ENCODE data around the gene ESRRB. TPM values are rescaled to one million over a fixed set of nuclear protein-coding genes. Genes with fewer than 3 reads are reported as not detected.

Gene ESRRB
- total RNA-seq, 1 experiment from 2014 or later: not detected

DNA sequence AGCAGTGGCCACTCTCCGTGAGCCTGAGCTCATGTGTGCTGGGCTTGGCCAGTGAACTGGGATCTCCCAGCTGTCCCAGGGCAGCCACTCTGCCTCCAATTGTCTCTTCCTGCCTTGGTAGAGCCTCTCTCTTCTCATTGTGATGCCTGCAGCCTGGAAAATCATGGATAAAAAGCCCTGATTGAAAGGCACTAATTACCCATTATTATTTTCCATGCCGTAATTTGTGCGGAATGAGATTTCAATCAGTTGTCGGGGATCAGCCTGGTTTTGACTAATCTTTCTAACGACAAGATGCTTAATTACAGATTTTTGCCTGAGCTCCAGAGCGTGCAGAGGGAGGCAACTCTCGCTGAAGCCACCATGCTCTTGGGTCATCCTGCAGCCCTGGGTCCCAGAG, 52.7 kb downstream of the ESRRB start:
- no peaks in the 10 kb centered on the region for H3K79me2 ChIP-seq (ENCODE audit: low read depth)
- no peaks in the 10 kb centered on the region for H3F3A ChIP-seq (ENCODE audit: insufficient read depth, low read depth)
- no TSS peak for BruUV-seq (replicated peaks)
- H4K20me1 ChIP-seq (ENCODE audit: insufficient read depth): no peaks in the 10 kb centered on the region
- ChIA-PET CTCF (no interaction called here), POLR2A (ENCODE audit: unreplicated experiment) (no interaction called here)
- no peak overlapping the region for H2AFZ ChIP-seq
- peaks cover 97% of the 10 kb centered on the region for H3K27me3 ChIP-seq (ENCODE audit: insufficient read depth, low read depth)
- H3K4me1 ChIP-seq (replicated peaks; ENCODE audit: insufficient read depth): no peaks in the 10 kb centered on the region
- no peak overlapping the region for H3K4me3 ChIP-seq
- H3K36me3 ChIP-seq (ENCODE audit: low read depth): no peaks in the 10 kb centered on the region
- no peak overlapping the region for H3K4me2 ChIP-seq
- intact Hi-C loops (cut with micrococcal nuclease; ENCODE audit: unreplicated experiment): no loop called here
- TF ChIP-seq, protein P1, sequence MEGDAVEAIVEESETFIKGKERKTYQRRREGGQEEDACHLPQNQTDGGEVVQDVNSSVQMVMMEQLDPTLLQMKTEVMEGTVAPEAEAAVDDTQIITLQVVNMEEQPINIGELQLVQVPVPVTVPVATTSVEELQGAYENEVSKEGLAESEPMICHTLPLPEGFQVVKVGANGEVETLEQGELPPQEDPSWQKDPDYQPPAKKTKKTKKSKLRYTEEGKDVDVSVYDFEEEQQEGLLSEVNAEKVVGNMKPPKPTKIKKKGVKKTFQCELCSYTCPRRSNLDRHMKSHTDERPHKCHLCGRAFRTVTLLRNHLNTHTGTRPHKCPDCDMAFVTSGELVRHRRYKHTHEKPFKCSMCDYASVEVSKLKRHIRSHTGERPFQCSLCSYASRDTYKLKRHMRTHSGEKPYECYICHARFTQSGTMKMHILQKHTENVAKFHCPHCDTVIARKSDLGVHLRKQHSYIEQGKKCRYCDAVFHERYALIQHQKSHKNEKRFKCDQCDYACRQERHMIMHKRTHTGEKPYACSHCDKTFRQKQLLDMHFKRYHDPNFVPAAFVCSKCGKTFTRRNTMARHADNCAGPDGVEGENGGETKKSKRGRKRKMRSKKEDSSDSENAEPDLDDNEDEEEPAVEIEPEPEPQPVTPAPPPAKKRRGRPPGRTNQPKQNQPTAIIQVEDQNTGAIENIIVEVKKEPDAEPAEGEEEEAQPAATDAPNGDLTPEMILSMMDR (conservative IDR thresholded peaks at IDR 0.05): no peak
- no peak for TF ChIP-seq EZH2 (IDR thresholded peaks at IDR 0.05; ENCODE audit: low read depth)
- no peak for DNase-seq
- no peaks in the 10 kb centered on the region for H3K9me2 ChIP-seq (ENCODE audit: insufficient read depth)
- H3K9me3 ChIP-seq (ENCODE audit: insufficient read depth, low read depth): no peaks in the 10 kb centered on the region
- H3K27ac ChIP-seq: no peak overlapping the region

DNA sequence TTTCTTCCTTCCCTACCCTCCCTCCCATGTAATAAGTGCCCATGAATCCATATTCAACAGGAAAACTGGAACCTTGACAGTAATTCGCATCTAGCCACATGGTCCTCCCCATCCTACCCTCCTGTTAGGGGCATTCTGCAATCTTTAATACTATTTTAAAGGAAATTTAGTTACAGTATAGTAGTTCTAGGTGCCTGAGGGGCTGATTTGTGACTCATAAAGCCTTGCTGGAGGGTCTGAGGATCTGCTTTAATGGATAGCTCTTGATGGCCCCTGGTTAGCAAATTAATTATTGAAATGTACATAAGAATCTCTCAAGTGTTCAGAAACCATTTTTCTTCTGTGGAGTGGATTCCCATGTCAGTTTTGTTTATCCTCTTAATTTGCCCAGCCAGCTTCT, 54.1 kb downstream of the ESRRB start:
- BruUV-seq (replicated peaks): no TSS peak
- no peaks in the 10 kb centered on the region for H3K36me3 ChIP-seq (ENCODE audit: low read depth)
- no peaks in the 10 kb centered on the region for H4K20me1 ChIP-seq (ENCODE audit: insufficient read depth)
- no peaks in the 10 kb centered on the region for H3K9me2 ChIP-seq (ENCODE audit: insufficient read depth)
- no peaks in the 10 kb centered on the region for H3K79me2 ChIP-seq (ENCODE audit: low read depth)
- no peak overlapping the region for H3K4me2 ChIP-seq
- POLR2A ChIA-PET (ENCODE audit: unreplicated experiment): no interaction called here
- intact Hi-C loops (cut with micrococcal nuclease; ENCODE audit: unreplicated experiment): no loop called here
- no peak overlapping the region for H3K4me3 ChIP-seq
- H3F3A ChIP-seq (ENCODE audit: insufficient read depth, low read depth): no peaks in the 10 kb centered on the region
- H3K27ac ChIP-seq: no peak overlapping the region
- no peak for TF ChIP-seq EZH2 (IDR thresholded peaks at IDR 0.05; ENCODE audit: low read depth)
- TF ChIP-seq, protein P1 (conservative IDR thresholded peaks at IDR 0.05): no peak
- CTCF ChIA-PET: no interaction called here
- no peak overlapping the region for H2AFZ ChIP-seq
- no peak for DNase-seq
- H3K4me1 ChIP-seq (replicated peaks; ENCODE audit: insufficient read depth): no peaks in the 10 kb centered on the region
- peaks cover 97% of the 10 kb centered on the region for H3K27me3 ChIP-seq (ENCODE audit: insufficient read depth, low read depth)
- no peaks in the 10 kb centered on the region for H3K9me3 ChIP-seq (ENCODE audit: insufficient read depth, low read depth)

DNA sequence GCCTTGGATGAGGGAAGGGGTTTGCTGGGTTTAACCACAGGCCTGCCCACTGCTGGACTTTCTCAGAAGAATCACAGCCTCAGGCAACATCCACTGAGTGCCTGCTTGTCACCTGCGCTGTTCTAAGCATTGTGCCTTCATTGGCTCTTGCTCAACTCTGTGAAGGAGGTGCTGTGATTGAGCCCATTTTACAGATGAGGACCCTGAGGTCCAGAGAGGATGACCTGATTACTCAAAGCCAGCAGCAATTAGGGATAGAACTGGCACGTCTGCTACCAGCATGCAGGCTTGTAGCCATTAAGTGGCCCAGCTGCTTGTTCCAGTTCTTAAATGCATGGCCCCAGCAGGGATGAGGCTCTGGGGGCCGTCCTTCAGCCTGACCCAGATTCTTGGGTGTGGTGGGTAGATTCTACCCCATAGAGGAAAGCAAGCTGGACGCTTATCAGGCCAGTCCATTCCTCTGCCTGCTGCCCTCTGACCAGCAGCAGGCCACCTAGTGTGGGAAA, 54.6 kb downstream of the ESRRB start:
- H3K27ac ChIP-seq: no peak overlapping the region
- H3F3A ChIP-seq (ENCODE audit: insufficient read depth, low read depth): no peaks in the 10 kb centered on the region
- intact Hi-C loops (cut with micrococcal nuclease; ENCODE audit: unreplicated experiment): no loop called here
- peaks cover 97% of the 10 kb centered on the region for H3K27me3 ChIP-seq (ENCODE audit: insufficient read depth, low read depth)
- H2AFZ ChIP-seq: no peak overlapping the region
- H3K4me3 ChIP-seq: no peak overlapping the region
- no peaks in the 10 kb centered on the region for H3K36me3 ChIP-seq (ENCODE audit: low read depth)
- ChIA-PET CTCF (no interaction called here), POLR2A (ENCODE audit: unreplicated experiment) (no interaction called here)
- no TSS peak for BruUV-seq (replicated peaks)
- TF ChIP-seq, protein P1 (conservative IDR thresholded peaks at IDR 0.05): no peak
- no peak for TF ChIP-seq EZH2 (IDR thresholded peaks at IDR 0.05; ENCODE audit: low read depth)
- no peaks in the 10 kb centered on the region for H3K9me3 ChIP-seq (ENCODE audit: insufficient read depth, low read depth)
- H3K9me2 ChIP-seq (ENCODE audit: insufficient read depth): no peaks in the 10 kb centered on the region
- H3K79me2 ChIP-seq (ENCODE audit: low read depth): no peaks in the 10 kb centered on the region
- H4K20me1 ChIP-seq (ENCODE audit: insufficient read depth): no peaks in the 10 kb centered on the region
- DNase-seq: no peak
- H3K4me1 ChIP-seq (replicated peaks; ENCODE audit: insufficient read depth): no peaks in the 10 kb centered on the region
- H3K4me2 ChIP-seq: no peak overlapping the region
